Epithelial cell of proximal tubule (primary cell): ENCODE measurements around the gene HDAC4. TPM values are rescaled to one million over a fixed set of nuclear protein-coding genes. Genes with fewer than 3 reads are reported as not detected.

Source experiments
- DNase-seq: peaks from one replicate; pipeline ENCODE4 v3.0.0-alpha.2; 2011; ENCODE audit warnings: low read depth
- H3K4me3 ChIP-seq: 2 replicates; pipeline ENCODE4 v1.5.1; 2011; ENCODE audit warnings: low read depth, mild to moderate bottlenecking, low read length
- CTCF ChIP-seq: conservative IDR thresholded peaks from 2 replicates; pipeline ENCODE4 v1.5.1; 2012; ENCODE audit warnings: low read depth, mild to moderate bottlenecking, low read length
- total RNA-seq: library from RNA; depleted of rRNA; stranded (reverse); fragments of >200 nt; gene quantifications from 2 replicates; pipeline ENCODE4 v1.2.3, GENCODE V29; 2015

HDAC4 gene
- total RNA-seq, 1 donor from 2014 or later, result 23.2 TPM

- TF ChIP-seq CTCF, result no peak
- no peak overlapping the region for H3K4me3 ChIP-seq
- DNase-seq, result no peak
Observed at GRCh38 chr2:239162141-239162821, 238.5 kb downstream of the HDAC4 start.

GRCh38 chr2:239161711-239162140, 239.1 kb downstream of the HDAC4 start:
- TF ChIP-seq CTCF, result no peak
- no peak for DNase-seq

GRCh38 chr2:239160226-239161143, 240.3 kb downstream of the HDAC4 start:
- no peak for DNase-seq
- H3K4me3 ChIP-seq, result no peak overlapping the region
- no peak for TF ChIP-seq CTCF

More at GRCh38 chr2:239161711-239162140, 239.1 kb downstream of the HDAC4 start:
- H3K4me3 ChIP-seq, result no peak overlapping the region

- no peak for TF ChIP-seq CTCF
- no peak for DNase-seq
- H3K4me3 ChIP-seq, result no peak overlapping the region
Observed at GRCh38 chr2:239159476-239159911, 241.3 kb downstream of the HDAC4 start.

- no peak for DNase-seq
- H3K4me3 ChIP-seq, result no peak overlapping the region
- TF ChIP-seq CTCF, result no peak
Observed at GRCh38 chr2:239158641-239159475, 242.0 kb downstream of the HDAC4 start.

- no peak for TF ChIP-seq CTCF
- no peak for DNase-seq
- H3K4me3 ChIP-seq, result no peak overlapping the region
Observed at GRCh38 chr2:239157771-239158170, 243.0 kb downstream of the HDAC4 start.
